DND-41 (cell line): ENCODE measurements around the gene TSPEAR.

Experiments
- ATAC-seq: fragments of 200-7000 bp; cut with Tn5 transposase; 3 replicates; pipeline ENCODE4 v1.9.1; 2021; ENCODE audit warnings: low read depth; ENCODE audit not compliant: insufficient read depth
- DNase-seq: peaks from one replicate; pipeline ENCODE4 v3.0.0-alpha.2; 2020
- H2AFZ ChIP-seq: 2 replicates; pipeline ENCODE4 v1.6.0; 2012; ENCODE audit warnings: low read depth, low read length
- H3K27ac ChIP-seq: 2 replicates; pipeline ENCODE4 v1.5.1; 2012; ENCODE audit warnings: low read length, inconsistent platforms
- H3K27me3 ChIP-seq: fragments of 200-600 bp; sonication (generic); 2 replicates; pipeline ENCODE4 v1.6.0; 2012; ENCODE audit warnings: low read length, mild to moderate bottlenecking, inconsistent platforms; ENCODE audit not compliant: insufficient read depth, poor library complexity
- H3K36me3 ChIP-seq: 2 replicates; pipeline ENCODE4 v1.5.1; 2012; ENCODE audit warnings: low read length, inconsistent platforms; ENCODE audit not compliant: insufficient read depth
- H3K4me1 ChIP-seq: 2 replicates; pipeline ENCODE4 v1.5.1; 2012; ENCODE audit warnings: mild to moderate bottlenecking, low read length; ENCODE audit not compliant: insufficient read depth
- H3K4me2 ChIP-seq: 2 replicates; pipeline ENCODE4 v1.6.0; 2012; ENCODE audit warnings: mild to moderate bottlenecking, moderate library complexity, low read length, inconsistent platforms; ENCODE audit not compliant: insufficient read depth
- H3K4me3 ChIP-seq, 2 experiments: fragments of 200-600 bp in 1 of 2; shearing (Covaris generic) in 1 of 2; 2 replicates each; pipeline ENCODE4 v1.5.1; 2012 to 2016; ENCODE audit warnings: inconsistent platforms in 2 of 2, low read length in 2 of 2, mild to moderate bottlenecking in 2 of 2, low read depth in 1 of 2, moderate library complexity in 1 of 2
- H3K79me2 ChIP-seq: 2 replicates; pipeline ENCODE4 v1.6.0; 2012; ENCODE audit warnings: low read length, inconsistent platforms; ENCODE audit not compliant: insufficient read depth
- H3K9ac ChIP-seq: 2 replicates; pipeline ENCODE4 v1.6.0; 2012; ENCODE audit warnings: low read depth, mild to moderate bottlenecking, inconsistent platforms, low read length, moderate library complexity
- H3K9me3 ChIP-seq: 2 replicates; pipeline ENCODE4 v1.5.1; 2012; ENCODE audit warnings: low read length, moderate library complexity, mild to moderate bottlenecking, inconsistent platforms; ENCODE audit not compliant: insufficient read depth, severe bottlenecking
- H4K20me1 ChIP-seq: 2 replicates; pipeline ENCODE4 v1.6.0; 2012; ENCODE audit warnings: low read length; ENCODE audit not compliant: insufficient read depth
- EZH2 ChIP-seq: IDR thresholded peaks from 3 replicates; pipeline ENCODE4 v1.6.1; 2012; ENCODE audit warnings: borderline replicate concordance, low read depth, mild to moderate bottlenecking, moderate library complexity, low read length, inconsistent platforms; ENCODE audit not compliant: severe bottlenecking
- TF ChIP-seq, protein P1 (sequence below): IDR thresholded peaks from 2 replicates; pipeline ENCODE4 v1.5.1; 2012; ENCODE audit warnings: borderline replicate concordance, low read length, moderate library complexity, mild to moderate bottlenecking; ENCODE audit not compliant: poor library complexity, severe bottlenecking; ENCODE audit errors: extremely low read depth

Gene TSPEAR

DNA sequence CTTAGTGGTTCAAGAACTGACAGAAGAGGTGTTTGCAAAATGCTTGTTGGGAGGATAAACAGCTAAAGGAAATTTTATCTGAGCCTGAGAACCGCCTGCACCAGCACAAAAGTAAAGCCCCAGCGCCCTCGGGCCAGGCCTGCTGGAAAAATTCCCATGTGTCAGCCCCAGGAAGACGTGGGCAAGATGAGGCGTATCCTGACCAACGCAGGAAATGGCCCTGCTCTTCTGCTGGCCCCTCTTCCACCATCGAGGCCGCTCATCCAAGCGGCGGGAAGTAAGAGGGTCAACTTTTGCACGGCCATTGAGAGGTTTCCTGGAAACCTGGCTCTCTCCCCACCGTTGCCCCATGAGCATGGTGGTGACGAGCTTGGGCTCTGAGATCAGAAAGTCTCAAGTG, 216.4 kb downstream of the TSPEAR start:
- no peak for TF ChIP-seq EZH2
- TF ChIP-seq, protein P1, sequence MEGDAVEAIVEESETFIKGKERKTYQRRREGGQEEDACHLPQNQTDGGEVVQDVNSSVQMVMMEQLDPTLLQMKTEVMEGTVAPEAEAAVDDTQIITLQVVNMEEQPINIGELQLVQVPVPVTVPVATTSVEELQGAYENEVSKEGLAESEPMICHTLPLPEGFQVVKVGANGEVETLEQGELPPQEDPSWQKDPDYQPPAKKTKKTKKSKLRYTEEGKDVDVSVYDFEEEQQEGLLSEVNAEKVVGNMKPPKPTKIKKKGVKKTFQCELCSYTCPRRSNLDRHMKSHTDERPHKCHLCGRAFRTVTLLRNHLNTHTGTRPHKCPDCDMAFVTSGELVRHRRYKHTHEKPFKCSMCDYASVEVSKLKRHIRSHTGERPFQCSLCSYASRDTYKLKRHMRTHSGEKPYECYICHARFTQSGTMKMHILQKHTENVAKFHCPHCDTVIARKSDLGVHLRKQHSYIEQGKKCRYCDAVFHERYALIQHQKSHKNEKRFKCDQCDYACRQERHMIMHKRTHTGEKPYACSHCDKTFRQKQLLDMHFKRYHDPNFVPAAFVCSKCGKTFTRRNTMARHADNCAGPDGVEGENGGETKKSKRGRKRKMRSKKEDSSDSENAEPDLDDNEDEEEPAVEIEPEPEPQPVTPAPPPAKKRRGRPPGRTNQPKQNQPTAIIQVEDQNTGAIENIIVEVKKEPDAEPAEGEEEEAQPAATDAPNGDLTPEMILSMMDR, result no peak
- Histone ChIP-seq H3K4me1 (no peaks in the 10 kb centered on the region), H3K27ac (no peak overlapping the region), H3K4me3 (no peak overlapping the region), H3K9me3 (peaks cover 2% of the 10 kb centered on the region), H2AFZ (no peak overlapping the region), H3K36me3 (no peaks in the 10 kb centered on the region), H3K4me2 (no peak overlapping the region), H3K27me3 (peaks cover 4% of the 10 kb centered on the region), H3K9ac (no peak overlapping the region), H4K20me1 (no peaks in the 10 kb centered on the region; the same call in 1 of the 2 replicates), H3K79me2 (no peaks in the 10 kb centered on the region)
- DNase-seq (no peak), ATAC-seq (no peak)

DNA sequence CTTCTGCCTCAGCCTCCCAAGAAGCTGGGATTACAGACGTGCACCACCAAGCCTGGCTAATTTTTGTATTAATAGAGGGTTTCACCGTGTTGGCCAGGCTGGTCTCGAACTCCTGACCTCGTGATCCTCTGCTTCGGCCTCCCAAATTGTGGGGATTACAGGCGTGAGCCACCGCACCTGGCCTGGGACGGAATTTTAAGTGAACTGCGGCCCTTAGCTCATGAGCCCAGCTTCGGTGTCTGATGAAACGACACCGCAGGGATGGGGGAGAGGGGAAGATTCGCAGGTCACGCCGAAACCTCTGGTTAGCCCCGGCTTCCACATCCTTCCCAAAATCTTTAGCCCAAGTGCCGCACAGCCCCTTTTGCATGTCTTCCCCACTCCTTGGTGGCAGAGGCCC, 217.0 kb downstream of the TSPEAR start:
- no peak for ATAC-seq
- Histone ChIP-seq H3K4me3 (no peak overlapping the region), H3K9ac (no peak overlapping the region), H3K4me2 (no peak overlapping the region), H2AFZ (no peak overlapping the region), H3K4me1 (no peaks in the 10 kb centered on the region), H3K36me3 (no peaks in the 10 kb centered on the region), H3K27me3 (peaks cover 4% of the 10 kb centered on the region), H4K20me1 (no peaks in the 10 kb centered on the region; the same call in 1 of the 2 replicates), H3K27ac (no peak overlapping the region), H3K79me2 (no peaks in the 10 kb centered on the region), H3K9me3 (peaks cover 2% of the 10 kb centered on the region)
- DNase-seq, result no peak
- TF ChIP-seq, protein P1, result no peak
- TF ChIP-seq EZH2, result no peak

DNA sequence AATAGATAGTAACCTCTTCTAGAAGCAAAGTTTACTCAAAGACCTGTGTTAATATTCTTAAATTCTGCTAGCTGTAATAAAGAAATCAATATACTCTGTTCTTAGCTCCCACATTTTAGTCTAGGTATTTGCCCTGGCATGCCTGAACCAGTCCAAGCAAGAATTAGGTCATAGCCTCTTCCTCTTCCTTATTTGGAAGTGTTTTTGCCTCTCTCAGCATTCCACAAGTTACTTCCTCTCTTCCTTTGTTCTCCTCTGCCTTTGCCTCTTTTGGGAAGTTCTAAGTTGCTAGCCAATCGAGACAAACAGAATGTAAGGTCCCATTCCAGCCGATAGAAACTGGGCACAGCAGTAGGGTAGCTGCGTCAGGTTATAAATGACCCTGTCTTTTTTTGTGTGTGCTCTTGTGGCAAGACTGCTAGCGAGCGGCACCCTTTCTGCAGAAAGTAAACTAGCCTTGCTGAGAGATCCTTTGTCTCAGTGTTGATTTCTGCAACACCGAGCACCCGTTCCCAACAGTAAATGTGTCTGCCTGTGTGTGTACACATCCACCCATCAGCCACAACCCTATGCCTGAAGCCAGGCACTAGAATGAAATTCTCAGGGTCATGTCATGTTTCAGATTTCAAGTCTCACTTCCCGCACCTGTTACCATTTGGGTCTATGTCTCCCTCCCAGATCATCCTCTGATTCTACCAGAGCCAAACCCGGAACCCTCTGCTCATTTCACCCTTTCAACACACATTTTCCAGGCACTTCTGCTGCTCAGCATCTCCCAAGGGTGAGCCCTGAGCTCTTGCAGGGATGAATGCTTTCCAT, 218.6 kb downstream of the TSPEAR start:
- Histone ChIP-seq H3K9ac (no peak overlapping the region), H3K79me2 (no peaks in the 10 kb centered on the region), H3K36me3 (no peaks in the 10 kb centered on the region), H4K20me1 (no peaks in the 10 kb centered on the region), H3K4me2 (no peak overlapping the region), H3K9me3 (peaks cover 2% of the 10 kb centered on the region), H3K27me3 (peaks cover 3% of the 10 kb centered on the region), H3K4me3 (no peak overlapping the region), H3K4me1 (no peaks in the 10 kb centered on the region), H3K27ac (no peak overlapping the region), H2AFZ (no peak overlapping the region)
- ATAC-seq (no peak), DNase-seq (no peak)
- TF ChIP-seq, protein P1, result no peak
- TF ChIP-seq EZH2, result no peak
